Neural progenitor cell (in vitro differentiated cells): ENCODE data around the gene GAS6.

Experiments
- EZH2 ChIP-seq: fragments of 200-600 bp; sonication (generic); IDR thresholded peaks from 2 replicates; pipeline ENCODE4 v1.6.1; 2017; ENCODE audit warnings: antibody characterized with exemption, mild to moderate bottlenecking, moderate library complexity
- EZH2phosphoT487 ChIP-seq: fragments of 200-600 bp; sonication (generic); IDR thresholded peaks from 2 replicates; pipeline ENCODE4 v1.6.1; 2017; ENCODE audit warnings: antibody characterized with exemption
- TF ChIP-seq, protein P1 (sequence below): fragments of 200-600 bp; sonication (generic); IDR thresholded peaks from 2 replicates; pipeline ENCODE4 v1.5.1; 2017; ENCODE audit warnings: antibody characterized with exemption, mild to moderate bottlenecking

DNA sequence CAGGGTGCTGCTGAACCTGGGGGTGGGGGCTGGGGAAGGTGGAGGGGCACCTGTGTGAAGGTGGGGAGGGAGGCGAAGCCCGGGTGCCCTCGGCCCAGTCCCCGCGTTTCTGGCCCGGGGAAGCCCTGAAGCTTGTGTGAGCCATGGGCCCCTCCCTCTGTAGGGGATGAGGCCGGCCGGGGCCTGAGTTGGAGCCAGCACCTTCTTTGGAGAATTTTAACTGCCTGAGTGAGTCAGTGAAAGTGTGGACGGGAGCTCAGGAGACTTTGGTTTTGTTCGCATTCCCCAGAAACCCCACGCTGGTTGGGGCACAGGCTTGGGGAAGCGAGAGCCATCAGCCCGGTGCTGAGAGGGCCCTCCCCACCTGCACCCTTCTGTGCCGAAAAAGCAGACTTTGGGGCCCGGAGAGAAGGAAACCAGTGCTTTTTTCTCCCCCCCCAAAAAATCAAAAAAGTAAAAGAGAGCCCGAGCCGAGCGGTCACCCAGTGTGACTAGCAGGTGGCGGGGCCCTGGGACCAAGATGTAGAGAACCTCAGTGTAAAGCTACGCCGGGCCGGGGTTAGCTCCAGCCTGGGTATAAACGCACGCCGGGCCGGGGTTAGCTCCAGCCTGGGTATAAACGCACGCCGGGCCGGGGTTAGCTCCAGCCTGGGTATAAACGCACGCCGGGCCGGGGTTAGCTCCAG, 59.7 kb downstream of the GAS6 start:
- TF ChIP-seq, protein P1, sequence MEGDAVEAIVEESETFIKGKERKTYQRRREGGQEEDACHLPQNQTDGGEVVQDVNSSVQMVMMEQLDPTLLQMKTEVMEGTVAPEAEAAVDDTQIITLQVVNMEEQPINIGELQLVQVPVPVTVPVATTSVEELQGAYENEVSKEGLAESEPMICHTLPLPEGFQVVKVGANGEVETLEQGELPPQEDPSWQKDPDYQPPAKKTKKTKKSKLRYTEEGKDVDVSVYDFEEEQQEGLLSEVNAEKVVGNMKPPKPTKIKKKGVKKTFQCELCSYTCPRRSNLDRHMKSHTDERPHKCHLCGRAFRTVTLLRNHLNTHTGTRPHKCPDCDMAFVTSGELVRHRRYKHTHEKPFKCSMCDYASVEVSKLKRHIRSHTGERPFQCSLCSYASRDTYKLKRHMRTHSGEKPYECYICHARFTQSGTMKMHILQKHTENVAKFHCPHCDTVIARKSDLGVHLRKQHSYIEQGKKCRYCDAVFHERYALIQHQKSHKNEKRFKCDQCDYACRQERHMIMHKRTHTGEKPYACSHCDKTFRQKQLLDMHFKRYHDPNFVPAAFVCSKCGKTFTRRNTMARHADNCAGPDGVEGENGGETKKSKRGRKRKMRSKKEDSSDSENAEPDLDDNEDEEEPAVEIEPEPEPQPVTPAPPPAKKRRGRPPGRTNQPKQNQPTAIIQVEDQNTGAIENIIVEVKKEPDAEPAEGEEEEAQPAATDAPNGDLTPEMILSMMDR, result no peak
- TF ChIP-seq EZH2, result no peak
- TF ChIP-seq EZH2phosphoT487, result no peak
